ENCODE measurements around the gene B3GAT1.

DNA sequence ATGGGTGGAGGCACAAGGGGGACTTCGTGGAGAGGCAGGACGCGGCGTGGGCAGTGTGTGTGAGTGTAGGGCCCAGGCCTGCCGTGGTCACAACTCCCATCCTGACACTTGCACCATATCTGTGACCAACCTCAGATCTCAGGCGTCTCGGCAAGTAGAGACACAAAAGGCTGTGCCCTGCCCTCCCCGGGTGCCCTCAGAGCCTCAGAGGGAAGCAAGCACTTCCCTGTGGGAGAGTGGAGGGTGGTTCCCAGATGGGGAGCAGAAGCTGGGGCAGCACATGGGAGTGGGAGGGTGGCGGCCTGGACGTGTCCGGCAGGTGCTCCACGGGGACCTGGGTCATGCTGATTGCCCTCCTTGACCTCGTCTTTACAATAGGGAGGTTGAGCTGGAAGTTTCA is 20.4 kb downstream of the B3GAT1 start:
- no peak for TF ChIP-seq CTCF (IDR thresholded peaks at IDR 0.05)
- no peak for TF ChIP-seq POLR2A (IDR thresholded peaks at IDR 0.05)
- TF ChIP-seq POLR2AphosphoS5 (IDR thresholded peaks at IDR 0.05; ENCODE audit: insufficient read depth in 1 of 2, low read depth in 1 of 2): no peak
